Measurements from ENCODE around the gene ZC3H6.

Gene ZC3H6

GRCh38 chr2:112312821-112313220, 37.4 kb downstream of the ZC3H6 start:
- DNase-seq (ENCODE audit: insufficient read length, low spot score) (no peak), FAIRE-seq (no peak)

GRCh38 chr2:112314856-112315255, 39.5 kb downstream of the ZC3H6 start:
- no peak for FAIRE-seq
- no peak for DNase-seq (ENCODE audit: insufficient read length, low spot score)
- no peak for TF ChIP-seq CTCF (IDR thresholded peaks at IDR 0.05; ENCODE audit: insufficient read depth, missing control alignments)

More at GRCh38 chr2:112312821-112313220, 37.4 kb downstream of the ZC3H6 start:
- no peak for TF ChIP-seq CTCF (IDR thresholded peaks at IDR 0.05; ENCODE audit: insufficient read depth, missing control alignments)

GRCh38 chr2:112317303-112318158, 42.1 kb downstream of the ZC3H6 start:
- no peak for TF ChIP-seq CTCF (IDR thresholded peaks at IDR 0.05; ENCODE audit: insufficient read depth, missing control alignments)
- no peak for FAIRE-seq
- no peak for DNase-seq (ENCODE audit: insufficient read length, low spot score)

GRCh38 chr2:112318515-112318914, 43.1 kb downstream of the ZC3H6 start:
- no peak for DNase-seq (ENCODE audit: insufficient read length, low spot score)
- no peak for TF ChIP-seq CTCF (IDR thresholded peaks at IDR 0.05; ENCODE audit: insufficient read depth, missing control alignments)
- no peak for FAIRE-seq

- TF ChIP-seq CTCF (IDR thresholded peaks at IDR 0.05; ENCODE audit: insufficient read depth, missing control alignments), result no peak
- FAIRE-seq, result no peak
- no peak for DNase-seq (ENCODE audit: insufficient read length, low spot score)
Measured at GRCh38 chr2:112321375-112322320, 46.3 kb downstream of the ZC3H6 start.

- TF ChIP-seq CTCF (IDR thresholded peaks at IDR 0.05; ENCODE audit: insufficient read depth, missing control alignments), result no peak
- no peak for DNase-seq (ENCODE audit: insufficient read length, low spot score)
Measured at GRCh38 chr2:112322919-112323318, 47.5 kb downstream of the ZC3H6 start.

More at GRCh38 chr2:112322919-112323318, 47.5 kb downstream of the ZC3H6 start:
- FAIRE-seq, result no peak
